Measurements from ENCODE around the gene RPP30. TPM values are rescaled to one million over a fixed set of nuclear protein-coding genes. Genes with fewer than 3 reads are reported as not detected.
"Not testable (repeated sequence)": the region's sequence is repeated elsewhere in the genome, so short reads cannot be mapped to it uniquely, and the experiment has no call there.

The RPP30 gene
- total RNA-seq, 1 donor from 2014 or later = 59.6 TPM

GRCh38 chr10:90893190-90893589 lies 21.4 kb downstream of the RPP30 start:
- Mint-ChIP-seq H3K36me3 (ENCODE audit: low read depth) (no peaks in the 10 kb centered on the region), H3K27ac (ENCODE audit: unreplicated experiment) (no peak overlapping the region), H3K9me3 (no peaks in the 10 kb centered on the region), H3K4me1 (no peaks in the 10 kb centered on the region), H3K27me3 (ENCODE audit: low read depth) (no peaks in the 10 kb centered on the region), H3K4me3 (no peak overlapping the region)
- no peak for DNase-seq (ENCODE audit: low read depth, low spot score)
- no peak for TF ChIP-seq CTCF (conservative IDR thresholded peaks at IDR 0.05)

- not testable (repeated sequence) for H3K27me3 Mint-ChIP-seq (ENCODE audit: low read depth); H3K4me1 Mint-ChIP-seq; H3K36me3 Mint-ChIP-seq (ENCODE audit: low read depth); H3K9me3 Mint-ChIP-seq; H3K4me3 Mint-ChIP-seq; DNase-seq (ENCODE audit: low read depth, low spot score); H3K27ac Mint-ChIP-seq (ENCODE audit: unreplicated experiment)
These were observed 25.1 kb downstream of the RPP30 start for GRCh38 chr10:90896916-90897315.

GRCh38 chr10:90905925-90906324 lies 34.2 kb downstream of the RPP30 start:
- H3K27ac Mint-ChIP-seq (ENCODE audit: unreplicated experiment) = no peak overlapping the region
- H3K4me3 Mint-ChIP-seq = no peak overlapping the region
- no peak for TF ChIP-seq CTCF (conservative IDR thresholded peaks at IDR 0.05)
- peaks cover 34% of the 10 kb centered on the region for H3K36me3 Mint-ChIP-seq (ENCODE audit: low read depth)
- H3K4me1 Mint-ChIP-seq = no peaks in the 10 kb centered on the region
- no peak for DNase-seq (ENCODE audit: low read depth, low spot score)
- no peaks in the 10 kb centered on the region for H3K27me3 Mint-ChIP-seq (ENCODE audit: low read depth)
- peaks cover 9% of the 10 kb centered on the region for H3K9me3 Mint-ChIP-seq

- no peaks in the 10 kb centered on the region for H3K27me3 Mint-ChIP-seq (ENCODE audit: low read depth)
- no peak for TF ChIP-seq CTCF (conservative IDR thresholded peaks at IDR 0.05)
- H3K9me3 Mint-ChIP-seq = peaks cover 9% of the 10 kb centered on the region
- no peak overlapping the region for H3K27ac Mint-ChIP-seq (ENCODE audit: unreplicated experiment)
- DNase-seq (ENCODE audit: low read depth, low spot score) = no peak
- peaks cover 34% of the 10 kb centered on the region for H3K36me3 Mint-ChIP-seq (ENCODE audit: low read depth)
- no peak overlapping the region for H3K4me3 Mint-ChIP-seq
- H3K4me1 Mint-ChIP-seq = peaks cover under 1% of the 10 kb centered on the region
These were observed 34.8 kb downstream of the RPP30 start for GRCh38 chr10:90906596-90906995.

- H3K36me3 Mint-ChIP-seq (ENCODE audit: low read depth) = peaks cover 22% of the 10 kb centered on the region
- H3K27ac Mint-ChIP-seq (ENCODE audit: unreplicated experiment) = peak overlapping the region; percentile 98
- H3K9me3 Mint-ChIP-seq = peaks cover 9% of the 10 kb centered on the region
- peak; percentile 71 for DNase-seq (ENCODE audit: low read depth, low spot score)
- peak; percentile 92 for TF ChIP-seq CTCF (conservative IDR thresholded peaks at IDR 0.05)
- no peaks in the 10 kb centered on the region for H3K27me3 Mint-ChIP-seq (ENCODE audit: low read depth)
- no peak overlapping the region for H3K4me3 Mint-ChIP-seq
- H3K4me1 Mint-ChIP-seq = peaks cover 8% of the 10 kb centered on the region
These were observed 39.6 kb downstream of the RPP30 start for GRCh38 chr10:90911133-90912051.

- DNase-seq (ENCODE audit: low read depth, low spot score) = no peak
- Mint-ChIP-seq H3K27ac (ENCODE audit: unreplicated experiment) (no peak overlapping the region), H3K36me3 (ENCODE audit: low read depth) (peaks cover 15% of the 10 kb centered on the region), H3K4me3 (no peak overlapping the region), H3K4me1 (peaks cover 8% of the 10 kb centered on the region), H3K27me3 (ENCODE audit: low read depth) (no peaks in the 10 kb centered on the region), H3K9me3 (peaks cover 9% of the 10 kb centered on the region)
- no peak for TF ChIP-seq CTCF (conservative IDR thresholded peaks at IDR 0.05)
These were observed 40.4 kb downstream of the RPP30 start for GRCh38 chr10:90912174-90912573.

Measured in neural crest cell (in vitro differentiated cells).